MV-4-11 (cell line): ENCODE measurements around the gene MYO15B.

Experiments
- DNase-seq: peaks from one replicate; lab custom pipeline; 2025; lab: John Stamatoyannopoulos, UW

MYO15B gene

DNA sequence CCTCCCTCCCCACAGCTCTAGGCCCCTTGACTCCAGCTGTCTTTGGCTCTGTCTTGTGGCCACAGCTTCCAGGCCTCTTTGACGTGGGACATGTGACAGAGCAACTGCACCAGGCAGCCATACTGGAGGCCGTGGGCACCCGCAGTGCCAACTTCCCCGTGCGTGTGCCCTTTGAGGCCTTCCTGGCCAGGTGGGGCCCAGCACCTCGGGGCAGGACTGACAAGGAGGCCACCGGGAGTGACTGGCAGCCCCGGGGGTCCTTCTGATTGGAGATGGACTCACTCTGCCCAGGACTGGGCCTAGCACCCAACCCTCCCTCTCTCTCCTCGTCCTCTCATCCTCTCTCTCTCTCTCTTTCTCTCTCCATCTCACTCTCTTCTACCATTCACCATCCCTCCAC lies 15.5 kb downstream of the MYO15B start:
- DNase-seq = no peak

DNA sequence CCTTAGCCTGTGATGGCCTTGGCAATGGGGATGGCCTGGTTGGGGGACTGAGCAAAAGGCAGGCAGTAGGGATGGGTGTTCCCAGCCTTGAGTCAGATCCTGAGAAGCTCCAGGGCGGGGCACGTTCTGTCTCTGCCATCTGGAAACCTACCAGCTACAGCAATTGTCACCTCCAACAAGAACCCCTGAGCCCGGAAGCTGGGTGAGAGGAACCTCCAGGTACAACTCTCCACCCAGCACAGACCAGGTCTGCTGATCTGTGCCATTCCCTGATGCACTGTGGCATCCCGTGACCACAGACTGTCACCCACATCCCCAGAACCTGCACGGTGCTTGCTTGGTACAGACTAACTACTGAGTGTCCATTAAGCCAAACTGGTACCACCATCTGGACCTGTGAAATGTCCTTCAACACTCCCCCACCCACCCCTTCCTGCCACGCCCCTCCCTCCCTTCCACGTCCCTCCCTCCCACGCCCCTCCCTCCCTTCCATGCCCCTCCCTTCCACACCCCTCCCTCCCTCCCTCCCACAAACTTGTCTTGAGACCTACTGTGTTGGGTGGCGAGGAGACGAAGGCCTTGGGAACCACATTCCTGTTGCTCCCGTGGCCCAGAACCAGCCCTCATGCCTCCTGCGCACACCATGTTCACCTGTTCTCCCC lies 16.6 kb downstream of the MYO15B start:
- DNase-seq = no peak

DNA sequence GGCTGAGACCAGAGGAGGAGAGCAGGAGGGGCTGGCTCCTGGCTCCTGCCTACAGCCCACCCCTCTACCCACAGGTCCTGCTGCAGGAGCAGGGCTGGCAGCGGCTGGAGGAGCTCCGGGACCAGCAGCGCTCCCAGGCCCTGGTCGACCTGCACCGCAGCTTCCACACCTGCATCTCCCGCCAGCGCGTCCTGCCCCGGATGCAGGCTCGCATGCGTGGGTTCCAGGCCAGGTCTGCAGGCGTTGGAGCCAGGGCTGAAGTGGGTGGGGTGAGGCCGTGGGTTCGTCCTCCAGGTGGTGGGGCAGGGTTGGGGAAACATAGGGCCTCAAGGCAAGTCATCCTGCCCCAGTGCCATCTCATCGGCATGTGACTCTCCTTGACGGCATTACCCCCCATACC lies 18.2 kb downstream of the MYO15B start:
- no peak for DNase-seq

DNA sequence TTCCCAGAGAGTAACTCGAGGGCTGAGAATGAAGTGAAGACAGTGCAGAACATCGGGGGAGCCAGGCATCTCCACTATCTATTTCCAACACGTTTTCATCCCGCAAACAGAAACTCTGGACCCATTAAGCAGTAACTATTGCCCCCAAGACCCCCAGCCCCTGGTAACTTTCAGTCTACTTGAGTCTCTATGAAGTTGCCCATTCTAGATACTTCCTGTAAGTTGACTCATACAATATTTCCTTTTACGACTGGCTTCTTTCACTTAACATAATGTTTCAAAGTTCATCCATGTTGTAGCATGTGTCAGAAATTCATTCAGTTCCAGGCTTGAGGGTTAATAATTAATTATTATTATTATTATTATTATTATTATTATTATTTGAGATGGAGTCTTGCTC lies 19.5 kb downstream of the MYO15B start:
- no peak for DNase-seq

DNA sequence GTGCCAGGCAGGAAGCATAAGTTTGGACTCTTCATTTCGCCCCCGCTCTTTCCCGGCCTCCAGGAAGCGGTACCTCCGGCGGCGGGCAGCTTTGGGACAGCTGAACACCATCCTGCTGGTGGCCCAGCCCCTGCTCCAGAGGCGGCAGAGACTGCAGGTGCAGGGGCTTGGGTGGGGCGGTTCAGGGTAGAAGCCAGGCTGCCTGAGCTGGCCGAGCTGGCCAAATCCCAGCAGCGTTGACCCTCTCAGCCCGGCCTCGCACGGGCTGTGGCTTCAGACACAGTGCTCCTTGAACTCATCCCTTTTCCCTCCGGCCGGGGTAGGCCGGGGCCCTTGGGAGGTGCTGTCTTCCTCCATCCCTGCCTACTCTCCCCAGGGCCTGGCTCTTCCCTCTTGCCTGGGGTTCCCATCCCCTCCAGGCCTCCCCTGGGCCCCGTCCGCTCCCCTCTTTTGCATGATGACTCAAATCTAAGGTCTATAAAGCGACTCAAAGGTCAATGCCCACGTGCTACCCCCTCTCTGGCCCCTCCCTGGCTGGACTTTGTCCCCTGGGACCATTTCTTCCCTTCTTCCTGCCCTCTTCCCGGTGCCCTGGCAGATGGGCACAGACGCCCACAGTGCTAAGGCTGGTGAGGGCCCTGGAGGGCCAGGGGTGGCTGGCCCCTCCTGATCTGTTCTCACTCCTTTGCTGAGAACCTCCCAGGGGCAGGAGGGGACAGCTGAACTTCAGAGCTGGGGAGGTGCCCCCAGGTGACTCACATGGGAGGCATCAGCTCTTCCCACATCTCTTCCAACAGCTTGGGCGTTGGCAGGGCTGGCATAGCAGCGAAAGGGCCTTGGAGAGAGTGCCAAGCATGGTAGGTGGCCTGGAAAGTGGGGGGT lies 22.7 kb downstream of the MYO15B start:
- DNase-seq = no peak

DNA sequence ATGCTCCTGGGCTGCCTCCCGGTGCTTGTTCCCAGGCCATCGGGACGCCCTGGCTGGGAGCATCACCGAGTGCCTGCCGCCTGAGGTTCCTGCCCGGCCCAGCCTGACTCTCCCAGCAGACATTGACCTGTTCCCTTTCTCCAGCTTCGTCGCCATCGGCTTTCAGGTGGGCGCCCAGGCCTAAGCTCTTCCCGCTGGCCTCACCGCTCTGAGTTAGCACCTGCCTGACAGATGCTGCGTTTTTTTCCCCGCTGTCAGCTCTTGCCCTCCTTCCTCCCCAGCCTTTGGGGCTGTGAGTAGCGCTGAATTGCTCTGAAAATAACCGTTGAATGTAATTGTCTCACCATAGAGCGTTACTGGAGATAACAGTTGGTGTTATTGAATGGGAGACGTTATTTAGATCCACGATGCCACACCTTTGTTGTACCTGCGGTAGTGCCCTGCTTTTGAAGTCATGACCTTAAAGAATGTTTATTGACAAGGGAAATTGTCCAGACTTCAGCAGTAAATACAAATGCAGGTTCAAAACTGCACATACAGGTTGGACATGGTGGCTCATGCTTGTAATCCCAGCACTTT lies 24.3 kb downstream of the MYO15B start:
- DNase-seq = no peak

DNA sequence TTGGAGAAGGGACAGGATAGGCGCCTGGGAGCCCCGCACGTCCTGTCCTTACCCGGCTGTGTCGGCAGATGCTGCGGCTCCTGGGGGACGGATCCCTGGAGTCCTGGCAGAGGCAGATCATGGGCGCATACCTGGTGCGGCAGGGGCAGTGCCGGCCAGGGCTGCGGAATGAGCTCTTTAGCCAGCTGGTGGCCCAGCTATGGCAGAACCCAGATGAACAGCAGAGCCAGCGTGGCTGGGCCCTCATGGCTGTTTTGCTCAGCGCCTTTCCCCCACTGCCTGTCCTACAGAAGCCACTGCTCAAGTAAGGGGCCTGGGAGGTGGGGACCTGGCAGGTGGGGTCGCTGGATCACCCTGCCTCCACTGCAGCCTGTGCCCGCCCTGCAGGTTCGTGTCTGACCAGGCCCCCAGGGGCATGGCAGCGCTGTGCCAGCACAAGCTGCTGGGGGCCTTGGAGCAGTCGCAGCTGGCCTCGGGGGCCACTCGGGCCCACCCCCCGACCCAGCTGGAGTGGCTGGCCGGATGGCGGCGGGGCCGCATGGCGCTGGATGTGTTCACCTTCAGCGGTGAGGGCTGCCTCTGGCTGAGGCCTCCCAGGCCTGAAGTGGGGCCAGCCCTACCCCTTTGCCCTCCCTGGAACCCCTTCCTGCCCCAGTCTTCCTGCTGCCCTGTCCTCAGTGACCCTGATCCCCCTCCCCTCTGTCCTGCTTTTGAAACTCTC lies 25.5 kb downstream of the MYO15B start:
- DNase-seq = no peak

DNA sequence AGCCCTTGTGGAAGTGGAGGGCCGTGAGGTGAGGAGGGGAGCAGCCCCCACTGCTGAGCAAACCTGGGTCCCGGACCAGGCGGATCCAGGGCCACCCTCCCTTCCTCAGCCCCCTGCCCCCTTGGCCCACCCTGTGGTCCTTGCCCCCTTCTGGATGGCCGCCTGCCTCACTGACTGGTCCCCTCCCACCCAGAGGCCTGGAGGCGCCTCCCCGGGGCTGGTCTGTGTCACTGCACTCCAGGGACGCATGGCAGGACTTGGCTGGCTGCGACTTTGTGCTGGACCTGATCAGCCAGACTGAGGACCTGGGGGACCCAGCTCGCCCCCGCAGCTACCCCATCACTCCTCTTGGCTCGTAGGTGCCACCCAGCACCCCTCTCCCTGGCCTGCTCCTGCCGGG lies 26.4 kb downstream of the MYO15B start:
- no peak for DNase-seq

DNA sequence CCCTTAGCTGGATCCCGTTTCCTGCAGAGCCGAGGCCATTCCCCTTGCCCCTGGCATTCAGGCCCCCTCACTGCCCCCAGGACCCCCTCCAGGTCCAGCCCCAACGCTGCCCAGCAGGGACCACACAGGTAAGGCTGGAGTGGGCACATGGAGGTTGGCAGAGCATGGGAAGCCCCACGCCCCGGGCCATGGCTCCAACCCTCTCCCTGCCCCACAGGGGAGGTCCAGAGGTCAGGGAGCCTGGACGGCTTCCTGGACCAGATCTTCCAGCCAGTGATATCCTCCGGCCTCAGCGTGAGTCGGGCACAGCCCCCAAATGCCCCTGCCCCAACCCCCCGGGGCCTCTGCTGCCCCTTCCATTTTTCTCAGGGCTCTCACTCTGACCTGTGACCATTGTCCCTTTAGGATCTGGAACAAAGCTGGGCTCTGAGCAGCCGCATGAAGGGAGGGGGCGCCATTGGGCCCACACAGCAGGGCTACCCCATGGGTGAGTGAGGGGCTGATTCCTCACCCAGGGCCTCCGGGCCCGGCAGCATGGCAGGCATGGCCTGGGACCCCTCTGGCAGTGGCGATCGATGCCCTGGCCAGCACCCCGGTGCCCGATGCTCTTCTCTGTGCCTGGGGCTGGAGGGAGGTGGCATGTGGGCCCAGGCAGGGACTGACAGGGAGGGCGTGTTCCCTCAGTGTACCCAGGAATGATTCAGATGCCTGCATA lies 27.1 kb downstream of the MYO15B start:
- no peak for DNase-seq

DNA sequence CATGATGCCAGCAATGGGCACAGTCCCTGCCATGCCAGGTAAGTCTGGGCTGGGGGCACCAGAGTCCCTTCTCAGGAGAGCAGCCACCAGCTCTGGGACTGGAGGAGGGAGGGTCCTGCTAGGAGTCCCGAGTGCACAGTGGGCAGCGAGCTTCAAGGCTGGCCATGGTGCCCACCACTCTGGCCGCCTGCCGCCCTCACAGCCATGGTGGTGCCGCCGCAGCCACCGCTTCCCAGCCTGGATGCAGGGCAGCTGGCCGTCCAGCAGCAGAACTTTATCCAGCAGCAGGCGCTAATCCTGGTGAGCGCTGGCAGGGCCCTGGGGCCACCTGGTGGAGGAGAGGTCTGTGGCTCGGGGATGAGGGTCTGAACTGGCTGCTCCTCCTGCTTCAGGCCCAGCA lies 27.7 kb downstream of the MYO15B start:
- no peak for DNase-seq

DNA sequence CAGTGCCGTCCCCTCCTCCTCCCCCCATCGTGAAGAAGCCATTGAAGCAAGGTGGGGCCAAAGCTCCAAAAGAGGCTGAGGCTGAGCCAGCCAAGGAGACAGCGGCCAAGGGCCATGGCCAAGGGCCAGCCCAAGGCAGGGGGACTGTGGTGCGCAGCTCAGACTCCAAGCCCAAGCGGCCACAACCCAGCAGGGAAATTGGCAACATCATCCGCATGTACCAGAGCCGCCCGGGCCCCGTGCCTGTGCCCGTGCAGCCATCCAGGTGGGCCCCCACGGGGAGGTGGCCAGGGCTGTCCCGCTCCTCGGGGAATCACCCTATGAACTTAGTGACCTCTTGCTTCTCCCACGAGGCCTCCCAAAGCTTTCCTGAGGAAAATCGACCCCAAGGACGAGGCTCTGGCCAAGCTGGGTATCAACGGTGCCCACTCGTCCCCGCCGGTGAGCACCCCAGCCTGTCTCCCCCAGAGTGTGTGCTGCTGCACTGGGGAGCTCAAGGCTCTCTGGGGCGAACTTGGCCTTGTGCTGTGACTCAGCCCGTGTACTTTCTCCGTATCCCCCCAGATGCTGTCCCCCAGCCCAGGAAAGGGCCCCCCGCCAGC lies 29.0 kb downstream of the MYO15B start:
- DNase-seq = no peak

DNA sequence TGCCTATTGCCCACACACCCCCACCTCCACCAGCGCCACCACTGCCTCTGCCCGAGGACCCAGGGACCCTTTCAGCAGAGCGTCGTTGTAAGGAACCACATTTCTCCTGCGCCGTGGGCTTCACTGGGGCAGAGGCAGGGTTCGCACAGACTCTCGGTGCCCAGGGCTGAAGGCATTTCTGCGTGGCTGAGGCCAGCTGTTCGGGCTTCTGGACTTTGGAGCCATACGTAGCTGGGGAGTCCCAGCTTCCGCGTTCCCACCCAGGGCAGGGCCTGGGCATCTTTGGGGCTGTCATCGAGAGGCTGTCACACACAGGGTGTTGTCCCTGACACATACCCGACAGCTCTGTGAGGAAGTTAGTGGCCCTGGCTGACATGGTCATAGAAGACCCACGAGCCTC lies 29.6 kb downstream of the MYO15B start:
- no peak for DNase-seq

DNA sequence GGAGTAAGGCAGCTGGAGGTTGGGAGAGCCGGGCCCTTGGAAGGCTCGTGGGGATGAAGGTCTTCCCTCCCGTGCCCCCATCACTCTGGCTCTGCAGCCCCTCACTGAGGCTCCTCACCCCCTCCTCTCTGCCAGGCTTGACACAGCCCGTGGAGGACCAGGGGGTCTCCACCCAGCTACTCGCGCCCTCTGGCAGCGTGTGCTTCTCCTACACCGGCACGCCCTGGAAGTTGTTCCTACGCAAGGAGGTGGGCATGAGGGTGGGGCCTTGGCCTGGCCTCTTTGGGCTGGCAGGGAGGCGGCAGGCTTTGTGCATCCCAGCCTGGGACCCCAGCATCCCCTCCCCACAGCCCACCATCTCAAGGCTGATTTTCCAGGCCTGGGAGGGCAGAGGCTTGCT lies 30.1 kb downstream of the MYO15B start:
- DNase-seq = no peak

DNA sequence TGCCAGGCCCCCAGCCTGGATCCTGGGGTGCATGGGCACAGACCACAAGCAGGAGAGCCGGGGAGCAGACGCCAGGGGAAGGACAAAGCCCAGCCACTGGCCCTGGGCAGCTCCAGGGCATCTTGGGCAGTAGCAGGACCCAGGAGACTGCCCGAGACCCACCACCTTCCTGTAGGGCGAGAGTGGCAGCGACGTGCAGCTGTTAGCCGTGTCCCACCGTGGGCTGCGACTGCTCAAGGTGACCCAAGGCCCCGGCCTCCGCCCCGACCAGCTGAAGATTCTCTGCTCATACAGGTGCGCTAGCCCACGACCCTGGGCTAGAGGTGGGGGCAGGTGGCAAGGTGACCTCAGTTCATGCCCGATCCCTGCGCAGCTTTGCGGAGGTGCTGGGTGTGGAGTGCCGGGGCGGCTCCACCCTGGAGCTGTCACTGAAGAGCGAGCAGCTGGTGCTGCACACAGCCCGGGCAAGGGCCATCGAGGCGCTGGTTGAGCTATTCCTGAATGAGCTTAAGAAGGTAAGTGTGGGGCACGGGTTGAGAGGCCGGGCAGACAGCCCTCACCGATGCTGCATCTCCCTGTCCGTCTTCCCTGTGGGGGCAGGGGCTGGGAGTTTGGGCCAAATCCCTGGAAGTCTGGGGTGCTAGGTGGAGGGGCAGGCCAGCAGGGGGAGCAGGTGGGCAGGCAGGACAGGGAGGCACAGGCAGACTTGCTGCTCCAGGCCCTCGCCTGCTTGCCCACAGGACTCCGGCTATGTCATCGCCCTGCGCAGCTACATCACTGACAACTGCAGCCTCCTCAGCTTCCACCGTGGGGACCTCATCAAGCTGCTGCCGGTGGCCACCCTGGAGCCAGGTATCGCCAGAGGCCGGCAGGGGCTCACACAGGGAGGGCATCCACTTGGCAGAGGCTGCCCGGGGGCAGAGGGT lies 32.2 kb downstream of the MYO15B start:
- no peak for DNase-seq

DNA sequence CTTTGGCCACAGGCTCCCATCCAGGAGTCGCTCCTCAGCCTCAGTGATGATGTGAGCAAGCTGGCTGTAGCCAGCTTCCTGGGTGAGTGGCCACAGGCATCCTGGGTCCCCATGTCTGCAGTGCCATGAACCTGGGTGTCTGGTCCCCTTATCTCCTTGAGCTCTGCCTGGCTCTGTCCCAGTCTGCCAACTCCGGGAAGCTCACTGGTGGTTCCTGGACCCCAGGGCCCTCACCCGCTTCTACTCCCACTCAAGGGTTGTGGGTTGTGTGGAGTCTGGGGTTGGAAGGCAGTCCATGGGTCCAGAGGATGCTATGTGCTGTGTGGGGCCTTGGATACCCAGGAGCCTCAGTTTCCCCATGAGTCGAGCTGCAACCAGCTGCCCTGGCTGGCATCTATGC lies 33.9 kb downstream of the MYO15B start:
- no peak for DNase-seq

DNA sequence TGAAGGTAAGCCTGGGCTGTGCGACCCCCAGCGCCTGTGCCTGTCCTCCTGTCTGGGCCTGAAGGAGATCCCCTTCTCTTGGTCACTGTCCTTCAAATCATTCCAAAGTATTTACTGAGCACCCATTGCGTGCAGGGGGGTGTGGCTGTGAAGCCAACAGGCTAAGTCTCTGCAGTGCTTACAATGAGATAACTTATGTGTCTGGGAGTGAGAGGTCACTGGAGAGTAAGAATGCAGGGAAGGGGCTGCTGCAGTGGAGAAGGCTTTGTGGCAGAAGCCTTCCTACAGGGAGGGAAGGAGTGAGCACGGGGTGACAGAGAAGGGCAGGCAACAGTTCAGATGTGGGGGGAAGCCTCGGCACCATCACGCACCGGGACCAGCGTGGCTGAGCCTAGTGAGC lies 34.5 kb downstream of the MYO15B start:
- no peak for DNase-seq

DNA sequence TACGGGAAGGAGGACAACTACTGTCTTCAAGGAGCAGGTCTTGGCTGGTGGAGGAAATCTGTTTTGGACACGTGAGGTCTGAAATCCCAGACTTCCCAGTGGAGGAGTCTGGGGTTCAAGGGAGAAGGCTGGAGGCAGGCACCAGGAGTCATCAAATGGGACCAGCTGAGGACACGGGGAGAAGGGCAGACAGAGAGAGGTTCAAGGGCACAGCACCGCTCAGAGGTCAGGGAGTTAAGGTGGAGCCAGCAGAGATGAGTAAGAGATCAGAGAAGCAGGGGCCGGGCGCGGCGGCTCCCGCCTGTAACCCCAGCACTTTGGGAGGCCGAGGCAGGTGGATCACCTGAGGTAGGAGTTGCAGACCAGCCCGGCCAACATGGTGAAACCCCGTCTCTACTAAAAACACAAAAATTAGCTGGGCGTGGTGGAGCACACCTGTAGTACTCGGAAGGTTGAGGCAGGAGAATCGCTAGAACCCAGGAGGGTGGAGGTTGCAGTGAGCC lies 35.2 kb downstream of the MYO15B start:
- no peak for DNase-seq

DNA sequence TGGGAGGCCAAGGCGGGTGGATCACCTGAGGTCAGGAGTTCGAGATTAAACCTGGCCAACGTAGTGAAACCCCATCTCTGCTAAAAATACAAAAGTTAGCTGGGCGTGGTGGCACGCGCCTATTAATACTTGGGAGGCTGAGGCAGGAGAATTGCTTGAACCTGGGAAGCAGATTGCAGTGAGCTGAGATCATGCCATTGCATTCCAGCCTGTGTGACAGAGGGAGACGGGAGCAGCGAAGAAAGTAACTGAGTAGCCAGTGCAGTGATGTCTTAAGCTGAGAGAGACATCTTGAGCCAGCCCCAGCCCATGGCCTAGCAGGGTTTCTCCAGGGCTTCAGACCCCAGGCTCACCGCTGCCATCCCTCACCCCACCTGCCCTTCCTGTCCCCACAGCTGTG lies 35.8 kb downstream of the MYO15B start:
- no peak for DNase-seq

DNA sequence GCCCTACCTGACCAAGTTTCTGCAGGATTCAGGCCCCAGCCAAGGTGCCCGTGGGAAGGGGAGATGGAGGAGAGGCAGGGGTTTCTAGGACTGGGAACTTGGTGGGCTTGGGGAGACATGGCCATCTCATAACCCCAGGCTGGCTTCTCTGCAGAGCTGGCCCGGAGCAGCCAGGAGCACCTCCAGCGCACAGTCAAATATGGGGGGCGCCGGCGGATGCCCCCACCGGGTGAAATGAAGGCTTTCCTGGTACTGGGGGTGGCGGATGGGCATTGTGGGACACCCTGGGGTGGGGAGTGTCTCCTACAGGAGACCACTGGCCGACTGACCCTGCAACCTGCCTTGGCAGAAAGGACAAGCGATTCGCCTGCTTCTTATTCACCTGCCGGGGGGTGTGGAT lies 36.4 kb downstream of the MYO15B start:
- no peak for DNase-seq

DNA sequence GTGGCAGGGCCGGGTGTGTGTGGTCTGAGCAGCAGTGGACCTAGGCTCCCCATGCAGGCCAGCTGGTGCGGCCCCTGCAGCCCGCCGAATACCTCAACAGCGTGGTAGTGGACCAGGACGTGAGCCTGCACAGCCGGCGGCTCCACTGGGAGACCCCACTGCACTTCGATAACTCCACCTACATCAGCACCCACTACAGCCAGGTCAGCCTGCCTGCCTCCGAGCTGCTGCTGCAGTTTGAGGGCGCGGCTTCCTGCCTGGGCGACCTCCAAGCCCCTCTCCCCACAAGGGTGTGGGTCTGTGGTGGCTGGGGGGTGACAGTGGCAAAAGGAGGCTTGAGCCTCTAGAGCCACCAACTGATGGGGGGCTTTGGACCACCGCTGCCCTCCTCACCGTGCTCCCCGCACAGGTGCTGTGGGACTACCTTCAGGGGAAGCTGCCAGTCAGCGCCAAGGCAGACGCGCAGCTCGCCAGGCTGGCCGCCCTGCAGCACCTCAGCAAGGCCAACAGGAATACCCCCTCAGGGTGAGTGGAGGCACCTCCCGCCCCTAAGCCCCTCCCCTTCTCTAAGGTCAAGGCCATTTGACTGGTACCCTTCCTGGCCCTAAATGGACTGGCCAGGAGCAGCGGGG lies 37.2 kb downstream of the MYO15B start:
- no peak for DNase-seq
